Activated CD8-positive, alpha-beta memory T cell treated with anti-CD3 and anti-CD28 coated beads for 48 hours (primary cell): ENCODE results near the gene PIK3CD.

ENCODE experiments used
- DNase-seq, 3 experiments: peaks; one replicate each; pipeline ENCODE4 v3.0.0-alpha.2; 2020; ENCODE audit warnings: low read depth in 2 of 3, low spot score in 2 of 3

Gene PIK3CD

GRCh38 chr1:9651565-9652378, at the start of gene PIK3CD:
PIK3CD (plus strand) TSS chr1:9651731; CDS start chr1:9710456, 58,725 bp downstream.
- no peak for DNase-seq

GRCh38 chr1:9601942-9602793, 49.4 kb upstream of the PIK3CD start:
- no peak for DNase-seq

- no peak for DNase-seq
These were observed 48.8 kb upstream of the PIK3CD start for GRCh38 chr1:9602794-9603167.

GRCh38 chr1:9603307-9603706, 48.2 kb upstream of the PIK3CD start:
- no peak for DNase-seq

GRCh38 chr1:9603766-9604753, 47.5 kb upstream of the PIK3CD start:
- DNase-seq, result no peak

GRCh38 chr1:9604836-9605235, 46.7 kb upstream of the PIK3CD start:
- no peak for DNase-seq

- DNase-seq, result no peak
These were observed 45.5 kb upstream of the PIK3CD start for GRCh38 chr1:9605946-9606455.

- no peak for DNase-seq
These were observed 45.1 kb upstream of the PIK3CD start for GRCh38 chr1:9606458-9606857.

- DNase-seq, result no peak
These were observed 44.6 kb upstream of the PIK3CD start for GRCh38 chr1:9606948-9607347.

GRCh38 chr1:9607352-9607751, 44.2 kb upstream of the PIK3CD start:
- DNase-seq, result no peak

- no peak for DNase-seq
These were observed 41.5 kb upstream of the PIK3CD start for GRCh38 chr1:9609998-9610397.

- DNase-seq, result no peak
These were observed 41.0 kb upstream of the PIK3CD start for GRCh38 chr1:9610548-9610947.

GRCh38 chr1:9611716-9612115, 39.8 kb upstream of the PIK3CD start:
- no peak for DNase-seq

- DNase-seq, result no peak
These were observed 39.2 kb upstream of the PIK3CD start for GRCh38 chr1:9612162-9612845.

- no peak for DNase-seq
These were observed 38.5 kb upstream of the PIK3CD start for GRCh38 chr1:9612871-9613624.

GRCh38 chr1:9613625-9614299, 37.8 kb upstream of the PIK3CD start:
- no peak for DNase-seq

- no peak for DNase-seq
These were observed 36.0 kb upstream of the PIK3CD start for GRCh38 chr1:9615316-9616063.
